Ectodermal cell (in vitro differentiated cells): ENCODE measurements around the gene GNG7.
"Not testable (repeated sequence)": the region's sequence is repeated elsewhere in the genome, so short reads cannot be mapped to it uniquely, and the experiment has no call there.

Experiments used
- H3K27ac ChIP-seq: 2 replicates; pipeline ENCODE4 v1.7.0; 2013; ENCODE audit warnings: mild to moderate bottlenecking, low read depth, low read length; ENCODE audit not compliant: insufficient read depth, poor library complexity, severe bottlenecking
- H3K27me3 ChIP-seq: 2 replicates; pipeline ENCODE4 v1.7.0; 2013; ENCODE audit warnings: mild to moderate bottlenecking, low read length; ENCODE audit not compliant: insufficient read depth, control insufficient read depth, poor library complexity, severe bottlenecking
- H3K36me3 ChIP-seq: one replicate; pipeline ENCODE4 v1.7.0; 2013; ENCODE audit warnings: low read length; ENCODE audit not compliant: control insufficient read depth, insufficient read depth
- H3K4me1 ChIP-seq: one replicate; pipeline ENCODE4 v1.7.0; 2013; ENCODE audit warnings: low read length; ENCODE audit not compliant: control insufficient read depth, insufficient read depth
- H3K4me3 ChIP-seq: 2 replicates; pipeline ENCODE4 v1.7.0; 2013; ENCODE audit warnings: low read depth, low read length, control low read depth; ENCODE audit not compliant: insufficient read depth
- H3K9me3 ChIP-seq: 2 replicates; pipeline ENCODE4 v1.7.0; 2013; ENCODE audit warnings: mild to moderate bottlenecking, low read length, moderate library complexity; ENCODE audit not compliant: control insufficient read depth
- WGBS, 2 experiments: methylation state at CpG; one replicate each; pipeline ENCODE4 v1.1.7; 2013; ENCODE audit warnings: missing lambda C conversion rate in 2 of 2; 5-methylcytosine and 5-hydroxymethylcytosine counted together

The GNG7 gene

DNA sequence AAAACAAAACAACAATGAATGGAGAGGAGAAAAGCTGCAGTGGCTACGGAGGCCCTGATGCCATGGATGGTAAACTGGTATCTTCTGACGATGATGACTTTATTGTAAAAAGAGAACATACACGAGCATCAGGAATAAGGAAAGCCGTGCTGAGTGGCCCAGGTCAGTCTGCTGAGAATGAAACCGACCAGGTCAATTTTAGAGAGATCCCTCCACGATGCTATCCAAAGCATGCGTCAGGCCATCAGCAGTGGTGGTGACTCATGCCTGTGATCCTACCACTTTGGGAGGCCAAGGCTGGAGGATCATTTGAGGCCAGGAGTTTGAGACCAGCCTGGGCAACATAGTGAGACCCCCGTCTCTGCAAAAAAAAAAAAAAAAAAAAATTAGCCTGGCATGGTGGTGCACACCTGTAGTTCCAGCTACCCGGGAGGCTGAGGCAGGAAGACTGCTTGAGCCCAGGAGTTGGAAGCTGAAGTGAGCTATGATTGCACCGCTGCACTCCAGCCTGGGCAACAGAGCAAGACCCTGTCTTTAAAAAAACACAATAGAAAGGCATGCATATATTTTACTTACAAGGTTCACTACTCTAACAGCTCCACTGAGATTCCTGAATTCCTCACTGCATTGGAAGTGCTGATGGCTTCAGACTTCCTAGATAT, 164.3 kb downstream of the GNG7 start:
- H3K27me3 ChIP-seq, result no peaks in the 10 kb centered on the region

DNA sequence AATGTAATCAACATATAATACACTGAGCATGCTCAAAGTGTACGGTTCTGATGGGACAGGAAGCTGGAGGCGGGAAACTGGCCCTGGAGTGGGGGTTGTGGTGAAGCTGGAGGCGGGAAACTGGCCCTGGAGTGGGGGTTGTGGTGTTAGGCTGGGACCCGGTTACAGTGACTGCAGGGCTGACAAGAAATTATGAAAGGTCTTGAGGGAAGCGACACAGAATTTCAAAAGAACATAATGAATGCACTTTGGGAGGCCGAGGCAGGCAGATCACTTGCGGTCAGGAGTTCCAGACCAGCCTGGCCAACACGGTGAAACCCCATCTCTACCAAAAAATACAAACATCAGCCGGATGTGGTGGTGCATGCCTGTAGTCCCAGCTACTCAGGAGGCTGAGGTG, 164.9 kb downstream of the GNG7 start:
- H3K27ac ChIP-seq, H3K9me3 ChIP-seq, H3K4me3 ChIP-seq, H3K27me3 ChIP-seq, H3K36me3 ChIP-seq: not testable (repeated sequence)
- WGBS, 2 experiments, result 90 to 93% methylated on average over 9 of the region's 9 CpGs
- H3K4me1 ChIP-seq, result peaks cover 12% of the 10 kb centered on the region

More for the DNA sequence above, 164.3 kb downstream of the GNG7 start:
- H3K27ac ChIP-seq, result no peak overlapping the region
- H3K4me1 ChIP-seq, result peaks cover 16% of the 10 kb centered on the region
- no peaks in the 10 kb centered on the region for H3K36me3 ChIP-seq
- no peak overlapping the region for H3K4me3 ChIP-seq
- WGBS, 2 experiments, result 95 to 96% methylated on average over 10 of the region's 10 CpGs
- no peaks in the 10 kb centered on the region for H3K9me3 ChIP-seq

DNA sequence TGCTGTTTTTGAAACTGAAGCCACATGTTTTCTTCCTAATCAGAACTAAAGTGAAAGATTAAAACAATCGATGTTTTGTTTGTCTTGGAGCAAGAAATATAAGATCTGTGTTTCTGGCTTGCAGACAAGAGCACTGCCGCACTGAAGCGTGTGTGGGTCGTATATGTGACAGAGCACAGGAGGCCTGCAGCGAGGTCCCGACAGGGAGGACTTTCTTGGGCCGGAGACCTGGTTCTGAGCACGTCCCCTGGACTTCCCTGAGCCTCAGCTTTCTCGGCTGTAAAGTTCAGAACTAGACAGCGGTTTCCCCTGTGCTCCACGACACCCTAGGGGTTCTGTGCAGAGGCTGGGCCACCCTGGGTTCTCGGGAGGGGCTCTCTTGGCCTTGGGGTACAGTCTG, 166.0 kb downstream of the GNG7 start:
- 93% methylated on average over 12 of the region's 12 CpGs for WGBS, 2 experiments
- Histone ChIP-seq H3K4me1 (peaks cover 7% of the 10 kb centered on the region), H3K27me3 (no peaks in the 10 kb centered on the region), H3K36me3 (no peaks in the 10 kb centered on the region), H3K4me3 (no peak overlapping the region), H3K9me3 (no peaks in the 10 kb centered on the region), H3K27ac (no peak overlapping the region)

DNA sequence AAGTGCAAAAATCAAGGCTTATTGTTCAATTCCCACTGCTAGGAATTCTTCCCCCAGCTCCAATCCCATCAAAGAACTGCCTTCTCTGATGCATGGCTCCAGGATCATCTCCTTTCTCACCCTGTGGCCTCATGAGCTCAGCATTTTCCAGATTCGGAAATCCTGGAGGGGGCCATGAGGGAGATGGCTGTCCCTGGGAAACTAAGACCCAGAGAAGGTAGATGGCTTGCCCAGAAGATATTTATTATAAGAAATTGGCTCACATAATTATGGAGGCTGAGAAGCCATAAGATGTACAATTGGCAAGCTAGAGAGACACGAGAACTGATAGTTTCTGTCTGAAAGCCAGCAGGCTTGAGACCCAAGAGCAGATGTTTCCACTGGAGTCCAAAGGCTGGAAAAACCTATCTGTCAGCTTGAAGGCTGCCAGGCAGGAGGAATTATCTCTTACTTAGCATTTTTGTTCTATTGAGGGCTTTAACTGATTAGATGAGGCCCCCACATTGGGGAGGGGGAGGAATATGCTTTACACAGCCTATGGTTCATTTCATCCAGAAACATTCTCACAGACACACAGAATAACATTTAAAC, 168.0 kb downstream of the GNG7 start:
- no peak overlapping the region for H3K27ac ChIP-seq
- no peaks in the 10 kb centered on the region for H3K27me3 ChIP-seq
- 87 to 92% methylated on average over 2 of the region's 2 CpGs for WGBS, 2 experiments
- H3K4me3 ChIP-seq, result no peak overlapping the region
- H3K9me3 ChIP-seq, result no peaks in the 10 kb centered on the region
- H3K36me3 ChIP-seq, result no peaks in the 10 kb centered on the region
- no peaks in the 10 kb centered on the region for H3K4me1 ChIP-seq

DNA sequence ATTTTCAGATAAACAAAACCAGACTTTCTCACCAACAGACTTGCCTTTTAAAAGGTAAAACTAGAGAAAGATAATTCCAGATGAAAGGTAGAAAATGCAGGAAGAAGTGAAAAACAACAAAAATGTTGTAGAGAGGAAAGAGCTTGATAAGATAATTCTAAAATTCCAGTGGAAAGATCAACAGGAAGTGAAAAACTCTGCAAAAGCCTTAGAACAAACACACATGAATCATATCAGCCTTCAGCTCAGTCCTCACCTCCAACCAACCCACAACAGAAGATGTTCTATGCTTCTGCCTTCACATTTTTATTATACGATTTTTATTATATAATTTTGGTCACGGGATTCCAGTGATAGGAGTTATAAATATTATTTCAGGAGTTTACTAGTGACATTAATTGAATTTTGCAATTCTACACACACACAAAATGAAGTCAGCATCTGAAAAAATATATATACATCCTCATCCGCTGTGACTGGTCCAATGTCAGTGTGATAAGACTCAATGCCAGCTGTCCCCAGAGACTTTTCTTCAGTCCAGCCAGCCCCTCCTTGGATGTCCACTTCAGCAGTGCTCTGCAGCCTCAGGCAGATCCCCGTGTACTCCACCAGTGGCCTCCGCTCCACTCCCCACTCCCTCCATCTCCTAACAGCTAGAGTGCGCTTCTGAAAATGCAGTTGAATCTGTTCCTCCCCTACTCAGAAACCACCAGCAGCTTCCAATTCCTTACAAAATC, 168.6 kb downstream of the GNG7 start:
- no peak overlapping the region for H3K27ac ChIP-seq

DNA sequence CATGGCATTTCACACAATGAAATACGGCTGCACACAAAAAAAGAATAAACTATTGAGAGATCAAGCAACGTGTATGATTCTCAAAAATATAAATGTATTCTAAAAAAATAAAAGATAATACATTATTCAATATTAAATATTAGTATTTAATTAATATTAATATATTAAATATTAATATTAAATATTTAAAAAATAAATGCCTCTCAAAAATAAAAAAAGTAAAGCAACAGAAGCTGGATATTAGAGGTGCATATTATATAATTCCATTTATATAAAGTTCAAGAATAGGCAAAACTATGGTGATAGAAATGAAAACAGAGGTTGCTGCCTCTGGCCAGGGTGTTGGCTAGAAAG, 169.4 kb downstream of the GNG7 start:
- H3K4me1 ChIP-seq, result no peaks in the 10 kb centered on the region
- no peaks in the 10 kb centered on the region for H3K9me3 ChIP-seq
- no peak overlapping the region for H3K27ac ChIP-seq
- H3K4me3 ChIP-seq, result no peak overlapping the region
- no peaks in the 10 kb centered on the region for H3K27me3 ChIP-seq
- no peaks in the 10 kb centered on the region for H3K36me3 ChIP-seq
- no CpG with 5 or more reads among the region's 2 CpGs for WGBS, 2 experiments

More for the DNA sequence above, 168.6 kb downstream of the GNG7 start:
- no peaks in the 10 kb centered on the region for H3K4me1 ChIP-seq
- no peaks in the 10 kb centered on the region for H3K27me3 ChIP-seq
- H3K36me3 ChIP-seq, result no peaks in the 10 kb centered on the region
- no peaks in the 10 kb centered on the region for H3K9me3 ChIP-seq
- no peak overlapping the region for H3K4me3 ChIP-seq
- 87 to 93% methylated on average over 4 of the region's 6 CpGs for WGBS, 2 experiments

DNA sequence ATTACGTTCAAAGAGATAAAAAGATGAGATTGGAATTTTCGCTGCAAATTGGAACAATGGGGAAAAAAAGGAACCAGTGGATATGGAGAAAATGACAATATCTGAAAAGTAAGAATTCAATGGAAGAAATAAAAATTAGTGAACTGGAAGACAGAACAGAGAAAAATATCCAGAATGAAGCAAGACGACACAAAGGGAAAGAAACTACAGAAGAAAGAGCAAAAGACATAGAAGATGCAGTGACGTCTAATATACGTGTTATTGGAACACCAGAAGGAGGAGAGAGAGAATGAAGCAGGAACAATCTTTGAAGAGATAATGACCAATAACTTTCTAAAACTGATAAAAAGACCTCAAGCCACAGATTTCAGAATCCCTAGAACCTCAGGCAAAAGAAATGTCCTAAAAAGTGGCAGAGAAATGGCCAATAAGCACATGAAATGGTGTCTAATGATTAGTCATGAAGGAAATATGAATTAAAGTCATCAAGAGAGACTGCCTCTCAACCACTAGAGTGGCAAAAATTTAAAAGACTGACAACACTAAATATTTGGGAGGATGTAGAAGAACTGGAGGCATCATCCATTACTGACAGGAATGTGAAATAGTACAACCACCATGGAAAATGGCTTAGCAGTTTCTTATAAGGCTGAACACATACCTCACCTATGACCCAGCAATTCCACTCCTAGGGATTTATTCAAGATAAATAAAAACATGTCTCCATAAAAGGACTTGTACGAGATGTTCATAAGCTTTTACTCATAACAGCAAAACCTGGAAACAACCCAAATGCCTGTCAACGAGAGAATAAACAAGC, 170.0 kb downstream of the GNG7 start:
- H3K4me3 ChIP-seq, result no peak overlapping the region
- H3K27ac ChIP-seq, result no peak overlapping the region
- no peaks in the 10 kb centered on the region for H3K9me3 ChIP-seq
- WGBS, 2 experiments, result 89 to 96% methylated on average over 7 of the region's 7 CpGs
- H3K36me3 ChIP-seq, result no peaks in the 10 kb centered on the region
- no peaks in the 10 kb centered on the region for H3K27me3 ChIP-seq
- H3K4me1 ChIP-seq, result no peaks in the 10 kb centered on the region

DNA sequence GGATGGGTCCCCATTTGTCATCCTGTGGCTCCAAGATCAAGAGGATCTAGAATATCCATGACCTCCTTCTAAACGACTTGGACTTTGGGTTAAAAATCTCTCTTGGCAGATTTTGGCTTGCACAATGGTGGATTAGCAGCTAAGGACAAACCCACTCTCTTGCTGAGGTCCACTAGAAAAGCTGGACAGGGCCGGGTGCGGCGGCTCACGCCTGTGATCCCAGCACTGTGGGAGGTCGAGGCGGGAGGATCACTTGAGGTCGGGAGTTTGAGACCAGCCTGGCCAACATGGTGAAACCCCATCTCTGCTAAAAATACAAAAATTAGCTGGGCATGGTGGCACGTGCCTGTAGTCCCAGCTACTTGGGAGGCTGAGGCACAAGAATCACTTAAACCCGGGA, 172.6 kb downstream of the GNG7 start:
- WGBS, 2 experiments, result 92 to 95% methylated on average over 10 of the region's 10 CpGs
- not testable (repeated sequence) for H3K4me3 ChIP-seq, H3K27me3 ChIP-seq, H3K36me3 ChIP-seq, H3K27ac ChIP-seq, H3K4me1 ChIP-seq, H3K9me3 ChIP-seq

DNA sequence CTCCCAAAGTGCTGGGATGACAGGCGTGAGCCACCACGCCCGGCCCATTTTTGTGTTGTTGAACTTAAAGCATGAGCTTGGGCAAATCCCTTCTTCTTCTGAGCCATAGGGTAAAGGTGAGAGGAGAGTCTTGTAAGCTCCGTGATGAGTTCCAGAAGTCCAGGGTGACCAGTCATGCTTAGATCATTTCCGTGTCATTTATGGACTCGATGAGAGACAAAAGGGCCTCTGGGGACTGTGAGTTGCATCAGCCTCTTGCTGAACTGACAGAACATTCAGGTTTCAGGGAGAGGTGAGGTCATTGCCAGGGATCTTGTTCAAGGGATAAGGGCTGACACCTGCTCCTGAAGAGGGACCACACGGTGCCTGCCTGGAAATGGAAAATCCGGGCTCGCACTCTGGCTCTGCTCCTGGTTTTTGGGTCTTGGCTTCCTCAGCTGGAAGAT, 173.0 kb downstream of the GNG7 start:
- Histone ChIP-seq H3K36me3 (no peaks in the 10 kb centered on the region), H3K4me3 (no peak overlapping the region), H3K9me3 (no peaks in the 10 kb centered on the region), H3K27me3 (no peaks in the 10 kb centered on the region), H3K27ac (no peak overlapping the region), H3K4me1 (peaks cover 10% of the 10 kb centered on the region)
- WGBS, 2 experiments, result 93 to 96% methylated on average over 9 of the region's 9 CpGs

DNA sequence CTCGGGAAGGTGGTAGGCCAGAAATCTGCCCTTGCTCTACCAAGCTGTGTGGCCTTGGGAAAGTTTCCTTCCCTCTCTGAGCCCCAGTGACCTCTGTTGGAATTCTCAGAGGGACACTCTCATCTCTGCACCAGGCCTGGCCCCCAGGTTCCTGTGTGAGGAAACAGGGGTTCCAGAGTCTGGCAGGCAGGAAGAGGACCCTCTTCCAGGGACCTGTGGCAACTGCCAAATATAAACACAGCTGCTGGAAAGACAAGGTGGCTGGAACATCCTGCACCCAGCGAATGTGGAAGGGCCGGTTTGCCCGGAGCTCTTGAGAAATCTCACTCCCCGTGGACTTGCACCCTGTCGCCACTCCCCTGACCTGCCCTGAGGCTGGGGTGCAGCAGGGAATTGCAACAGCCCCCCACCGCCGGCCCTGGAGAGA, 173.8 kb downstream of the GNG7 start:
- WGBS, 2 experiments, result 85 to 90% methylated on average over 8 of the region's 8 CpGs
- Histone ChIP-seq H3K4me3 (no peak overlapping the region), H3K27me3 (no peaks in the 10 kb centered on the region), H3K4me1 (peaks cover 11% of the 10 kb centered on the region), H3K9me3 (no peaks in the 10 kb centered on the region), H3K36me3 (no peaks in the 10 kb centered on the region), H3K27ac (no peak overlapping the region)
